CD8-positive, alpha-beta memory T cell (primary cell): ENCODE data around the gene PADI2. TPM values are rescaled to one million over a fixed set of nuclear protein-coding genes. Genes with fewer than 3 reads are reported as not detected.

Source experiments
- CTCF ChIA-PET: fragments of 350-600 bp; sonication (Branson Sonifier 250); formaldehyde crosslinking; loops from one replicate; lab custom pipeline; 2021; ENCODE audit warnings: antibody characterized with exemption; lab: Charles Lee
- POLR2A ChIA-PET: fragments of 350-600 bp; sonication (Branson Sonifier 250); formaldehyde crosslinking; loops from one replicate; lab custom pipeline; 2021; ENCODE audit warnings: antibody characterized with exemption; lab: Charles Lee
- DNase-seq, 5 donors: peaks; one replicate each; pipeline versions ENCODE4 v3.0.0 to v3.0.0-alpha.2; 2020 to 2022; ENCODE audit warnings: mixed read lengths in 1 of 5
- H3K27ac ChIP-seq: one replicate; pipeline ENCODE4 v1.7.0; 2013; ENCODE audit warnings: low read depth, mild to moderate bottlenecking, low read length, moderate library complexity
- H3K27me3 ChIP-seq: 2 replicates; pipeline ENCODE4 v1.7.0; 2013; ENCODE audit warnings: low read length, mild to moderate bottlenecking; ENCODE audit not compliant: insufficient read depth, poor library complexity, severe bottlenecking
- H3K36me3 ChIP-seq: 2 replicates; pipeline ENCODE4 v1.7.0; 2013; ENCODE audit warnings: mild to moderate bottlenecking, low read length, moderate library complexity; ENCODE audit not compliant: insufficient read depth
- H3K4me1 ChIP-seq: 2 replicates; pipeline ENCODE4 v1.7.0; 2013; ENCODE audit warnings: mild to moderate bottlenecking, low read length, moderate library complexity; ENCODE audit not compliant: insufficient read depth
- H3K4me3 ChIP-seq: 2 replicates; pipeline ENCODE4 v1.7.0; 2013; ENCODE audit warnings: mild to moderate bottlenecking, low read length
- H3K9me3 ChIP-seq: 2 replicates; pipeline ENCODE4 v1.7.0; 2013; ENCODE audit warnings: mild to moderate bottlenecking, low read length
- H3K27ac Mint-ChIP-seq, 8 donors: one replicate each; pipeline ENCODE4 v1.8.0; 2020 to 2021; ENCODE audit warnings: mixed read lengths in 8 of 8, mild to moderate bottlenecking in 6 of 8, inconsistent platforms in 3 of 8, moderate library complexity in 3 of 8
- H3K27me3 Mint-ChIP-seq, 2 donors: one replicate each; pipeline ENCODE4 v1.8.0; 2020 to 2021; ENCODE audit warnings: mixed read lengths in 2 of 2, mild to moderate bottlenecking in 1 of 2, moderate library complexity in 1 of 2
- H3K36me3 Mint-ChIP-seq, 3 donors: one replicate each; pipeline ENCODE4 v1.8.0; 2020 to 2021; ENCODE audit warnings: mixed read lengths in 3 of 3, inconsistent platforms in 1 of 3, mild to moderate bottlenecking in 1 of 3
- H3K4me1 Mint-ChIP-seq, 3 donors: one replicate each; pipeline ENCODE4 v1.8.0; 2020 to 2021; ENCODE audit warnings: mixed read lengths in 3 of 3, inconsistent platforms in 1 of 3, mild to moderate bottlenecking in 1 of 3
- H3K4me3 Mint-ChIP-seq, 7 donors: one replicate each; pipeline ENCODE4 v1.8.0; 2020 to 2021; ENCODE audit warnings: mixed read lengths in 7 of 7, mild to moderate bottlenecking in 6 of 7, moderate library complexity in 4 of 7, inconsistent platforms in 2 of 7
- H3K9me3 Mint-ChIP-seq, 5 donors: one replicate each; pipeline ENCODE4 v1.8.0; 2020 to 2022; ENCODE audit warnings: mixed read lengths in 5 of 5, mild to moderate bottlenecking in 3 of 5, moderate library complexity in 2 of 5, inconsistent platforms in 1 of 5
- polyA plus RNA-seq: library from polyadenylated mRNA; unstranded; fragments of 300-500 nt; fragmentation: Illumina TruSeq; gene quantifications from one replicate; pipeline ENCODE4 v1.2.3, GENCODE V29; 2021
- total RNA-seq, 2 experiments: library from RNA; stranded (reverse); gene quantifications; one replicate each; pipeline ENCODE4 v1.2.3, GENCODE V29; 2021

Gene PADI2
- total and polyA plus RNA-seq, 3 experiments from 2014 or later = not detected

GRCh38 chr1:17148950-17149608, 29.8 kb upstream of the PADI2 start:
- peaks cover 3% of the 10 kb centered on the region for H3K9me3 ChIP-seq
- ChIA-PET POLR2A (no interaction called here), CTCF (no interaction called here)
- Mint-ChIP-seq H3K9me3 (peaks cover 12 to 30% (median 24%) of the 10 kb centered on the region in 5 donors), H3K27me3 (peaks cover 31 to 55% of the 10 kb centered on the region in 2 donors), H3K36me3 (peaks cover 0 to 23% (median 1%) of the 10 kb centered on the region in 3 donors), H3K4me1 (no peaks in the 10 kb centered on the region), H3K27ac (no peak overlapping the region), H3K4me3 (no peak overlapping the region)
- no peaks in the 10 kb centered on the region for H3K36me3 ChIP-seq
- no peak overlapping the region for H3K27ac ChIP-seq
- no peak overlapping the region for H3K4me3 ChIP-seq
- DNase-seq = no peak
- no peaks in the 10 kb centered on the region for H3K4me1 ChIP-seq
- peaks cover 10% of the 10 kb centered on the region for H3K27me3 ChIP-seq

GRCh38 chr1:17145648-17146047, 26.4 kb upstream of the PADI2 start:
- Histone ChIP-seq H3K36me3 (no peaks in the 10 kb centered on the region), H3K4me1 (no peaks in the 10 kb centered on the region), H3K27me3 (peaks cover 10% of the 10 kb centered on the region), H3K9me3 (no peaks in the 10 kb centered on the region), H3K27ac (no peak overlapping the region), H3K4me3 (no peak overlapping the region)
- H3K9me3 Mint-ChIP-seq = peaks cover 0 to 2% (median 0%) of the 10 kb centered on the region in 5 donors
- H3K4me1 Mint-ChIP-seq = no peaks in the 10 kb centered on the region
- peaks cover 12 to 31% of the 10 kb centered on the region in 2 donors for H3K27me3 Mint-ChIP-seq
- POLR2A ChIA-PET = no interaction called here
- no peak for DNase-seq
- CTCF ChIA-PET = interaction anchor here (1.0 kb wide), 1 partner anchor 19 kb away, joined by 4 read pairs; no protein-coding TSS in a partner anchor
- H3K27ac Mint-ChIP-seq = no peak overlapping the region
- no peaks in the 10 kb centered on the region for H3K36me3 Mint-ChIP-seq
- H3K4me3 Mint-ChIP-seq = no peak overlapping the region

- Histone ChIP-seq H3K4me1 (no peaks in the 10 kb centered on the region), H3K36me3 (no peaks in the 10 kb centered on the region), H3K9me3 (no peaks in the 10 kb centered on the region), H3K4me3 (no peak overlapping the region), H3K27me3 (peaks cover 4% of the 10 kb centered on the region), H3K27ac (no peak overlapping the region)
- H3K27me3 Mint-ChIP-seq = peaks cover 15 to 22% of the 10 kb centered on the region in 2 donors
- POLR2A ChIA-PET = no interaction called here
- H3K36me3 Mint-ChIP-seq = no peaks in the 10 kb centered on the region
- no peak for DNase-seq
- peaks cover 0 to 2% (median 0%) of the 10 kb centered on the region in 5 donors for H3K9me3 Mint-ChIP-seq
- CTCF ChIA-PET = no interaction called here
- H3K4me3 Mint-ChIP-seq = no peak overlapping the region
- H3K27ac Mint-ChIP-seq = no peak overlapping the region
- H3K4me1 Mint-ChIP-seq = no peaks in the 10 kb centered on the region
Observed at GRCh38 chr1:17143760-17144159, 24.5 kb upstream of the PADI2 start.

- Histone ChIP-seq H3K27me3 (peaks cover 8% of the 10 kb centered on the region), H3K36me3 (no peaks in the 10 kb centered on the region), H3K27ac (no peak overlapping the region), H3K9me3 (no peaks in the 10 kb centered on the region), H3K4me3 (no peak overlapping the region), H3K4me1 (no peaks in the 10 kb centered on the region)
- H3K4me1 Mint-ChIP-seq = no peaks in the 10 kb centered on the region
- no peak for DNase-seq
- no peak overlapping the region for H3K4me3 Mint-ChIP-seq
- H3K27me3 Mint-ChIP-seq = peaks cover 10 to 12% of the 10 kb centered on the region in 2 donors
- peaks cover 0 to 2% (median 0%) of the 10 kb centered on the region in 5 donors for H3K9me3 Mint-ChIP-seq
- ChIA-PET POLR2A (no interaction called here), CTCF (no interaction called here)
- H3K36me3 Mint-ChIP-seq = no peaks in the 10 kb centered on the region
- no peak overlapping the region for H3K27ac Mint-ChIP-seq
Observed at GRCh38 chr1:17141441-17142197, 22.4 kb upstream of the PADI2 start.

GRCh38 chr1:17140279-17140678, 21.0 kb upstream of the PADI2 start:
- H3K27me3 ChIP-seq = peaks cover 5% of the 10 kb centered on the region
- H3K4me1 ChIP-seq = no peaks in the 10 kb centered on the region
- no peak overlapping the region for H3K27ac Mint-ChIP-seq
- CTCF ChIA-PET = no interaction called here
- H3K36me3 ChIP-seq = no peaks in the 10 kb centered on the region
- POLR2A ChIA-PET = no interaction called here
- DNase-seq = no peak
- H3K4me3 Mint-ChIP-seq = no peak overlapping the region
- H3K27ac ChIP-seq = no peak overlapping the region
- peaks cover 8 to 9% of the 10 kb centered on the region in 2 donors for H3K27me3 Mint-ChIP-seq
- H3K9me3 Mint-ChIP-seq = peaks cover 0 to 2% (median 0%) of the 10 kb centered on the region in 5 donors
- H3K36me3 Mint-ChIP-seq = no peaks in the 10 kb centered on the region
- H3K9me3 ChIP-seq = no peaks in the 10 kb centered on the region
- no peak overlapping the region for H3K4me3 ChIP-seq
- H3K4me1 Mint-ChIP-seq = no peaks in the 10 kb centered on the region

GRCh38 chr1:17139637-17140036, 20.4 kb upstream of the PADI2 start:
- CTCF ChIA-PET = no interaction called here
- peaks cover 0 to 2% (median 0%) of the 10 kb centered on the region in 5 donors for H3K9me3 Mint-ChIP-seq
- no peak overlapping the region for H3K27ac ChIP-seq
- H3K27ac Mint-ChIP-seq = peak overlapping the region in 1 of 8 donors; percentile 23
- no peaks in the 10 kb centered on the region for H3K4me1 ChIP-seq
- peaks cover 5% of the 10 kb centered on the region for H3K27me3 ChIP-seq
- POLR2A ChIA-PET = no interaction called here
- H3K36me3 ChIP-seq = no peaks in the 10 kb centered on the region
- H3K4me3 ChIP-seq = no peak overlapping the region
- peaks cover 9 to 12% of the 10 kb centered on the region in 2 donors for H3K27me3 Mint-ChIP-seq
- H3K36me3 Mint-ChIP-seq = no peaks in the 10 kb centered on the region
- no peak for DNase-seq
- no peaks in the 10 kb centered on the region for H3K9me3 ChIP-seq
- H3K4me3 Mint-ChIP-seq = no peak overlapping the region
- no peaks in the 10 kb centered on the region for H3K4me1 Mint-ChIP-seq

GRCh38 chr1:17137441-17137840, 18.2 kb upstream of the PADI2 start:
- Histone ChIP-seq H3K36me3 (no peaks in the 10 kb centered on the region), H3K27ac (no peak overlapping the region), H3K4me3 (no peak overlapping the region), H3K4me1 (no peaks in the 10 kb centered on the region), H3K9me3 (no peaks in the 10 kb centered on the region), H3K27me3 (peaks cover 5% of the 10 kb centered on the region)
- H3K27ac Mint-ChIP-seq = no peak overlapping the region
- DNase-seq = no peak
- H3K4me1 Mint-ChIP-seq = no peaks in the 10 kb centered on the region
- no peak overlapping the region for H3K4me3 Mint-ChIP-seq
- ChIA-PET POLR2A (no interaction called here), CTCF (interaction anchor here (1.1 to 1.5 kb wide), 2 partner anchors 11 to 13 kb away, joined by 3 read pairs; no protein-coding TSS in a partner anchor)
- H3K27me3 Mint-ChIP-seq = peaks cover 13 to 20% of the 10 kb centered on the region in 2 donors
- no peaks in the 10 kb centered on the region for H3K9me3 Mint-ChIP-seq
- no peaks in the 10 kb centered on the region for H3K36me3 Mint-ChIP-seq

- no peak for DNase-seq
- H3K27ac ChIP-seq = no peak overlapping the region
- Mint-ChIP-seq H3K27me3 (peaks cover 13 to 23% of the 10 kb centered on the region in 2 donors), H3K4me3 (no peak overlapping the region), H3K9me3 (no peaks in the 10 kb centered on the region), H3K4me1 (no peaks in the 10 kb centered on the region), H3K36me3 (no peaks in the 10 kb centered on the region), H3K27ac (no peak overlapping the region)
- POLR2A ChIA-PET = no interaction called here
- no peaks in the 10 kb centered on the region for H3K9me3 ChIP-seq
- no peaks in the 10 kb centered on the region for H3K36me3 ChIP-seq
- H3K4me1 ChIP-seq = no peaks in the 10 kb centered on the region
- CTCF ChIA-PET = interaction anchor here (1.1 to 1.5 kb wide), 2 partner anchors 11 to 12 kb away, joined by 3 read pairs; no protein-coding TSS in a partner anchor
- H3K4me3 ChIP-seq = no peak overlapping the region
- H3K27me3 ChIP-seq = peaks cover 5% of the 10 kb centered on the region
Observed at GRCh38 chr1:17136936-17137335, 17.7 kb upstream of the PADI2 start.
